ENCODE data around the gene KCNA2. TPM values are rescaled to one million over a fixed set of nuclear protein-coding genes. Genes with fewer than 3 reads are reported as not detected.

The KCNA2 gene
- total RNA-seq, 1 experiment from 2014 or later = not detected

GRCh38 chr1:110563089-110563488, 43.1 kb downstream of the KCNA2 start:
- H3K27me3 Mint-ChIP-seq (ENCODE audit: insufficient read depth, unreplicated experiment) = peaks cover 69% of the 10 kb centered on the region
- no peaks in the 10 kb centered on the region for H3K9me3 Mint-ChIP-seq (ENCODE audit: unreplicated experiment)
- TF ChIP-seq CTCF (IDR thresholded peaks at IDR 0.05; ENCODE audit: unreplicated experiment) = no peak
- intact Hi-C loops (cut with micrococcal nuclease) = no loop called here
- ChIA-PET CTCF (interaction anchor here (0.7 to 1.6 kb wide), 3 partner anchors 28 to 171 kb away, joined by 3 to 4 read pairs (median 3); no protein-coding TSS in a partner anchor), POLR2A (no interaction called here)
- H3K4me3 Mint-ChIP-seq (ENCODE audit: unreplicated experiment) = no peak overlapping the region
- H3K4me1 Mint-ChIP-seq (ENCODE audit: insufficient read depth, unreplicated experiment) = no peaks in the 10 kb centered on the region
- no peak for DNase-seq (ENCODE audit: unreplicated experiment)
- no TSS peak for BruUV-seq (replicated peaks)
- no peaks in the 10 kb centered on the region for H3K36me3 Mint-ChIP-seq (ENCODE audit: insufficient read depth, unreplicated experiment)
- H3K27ac Mint-ChIP-seq (ENCODE audit: low read depth, unreplicated experiment) = no peak overlapping the region

GRCh38 chr1:110561596-110561995, 44.6 kb downstream of the KCNA2 start:
- ChIA-PET POLR2A (no interaction called here), CTCF (interaction anchor here (1.3 kb wide), 1 partner anchor 26 kb away, joined by 3 read pairs; no protein-coding TSS in a partner anchor)
- intact Hi-C loops (cut with micrococcal nuclease) = no loop called here
- Mint-ChIP-seq H3K9me3 (ENCODE audit: unreplicated experiment) (no peaks in the 10 kb centered on the region), H3K4me3 (ENCODE audit: unreplicated experiment) (no peak overlapping the region), H3K27ac (ENCODE audit: low read depth, unreplicated experiment) (no peak overlapping the region), H3K36me3 (ENCODE audit: insufficient read depth, unreplicated experiment) (no peaks in the 10 kb centered on the region), H3K4me1 (ENCODE audit: insufficient read depth, unreplicated experiment) (no peaks in the 10 kb centered on the region), H3K27me3 (ENCODE audit: insufficient read depth, unreplicated experiment) (peaks cover 71% of the 10 kb centered on the region)
- DNase-seq (ENCODE audit: unreplicated experiment) = no peak
- no peak for TF ChIP-seq CTCF (IDR thresholded peaks at IDR 0.05; ENCODE audit: unreplicated experiment)
- no TSS peak for BruUV-seq (replicated peaks)

- ChIA-PET CTCF (interaction anchor here (0.7 to 1.0 kb wide), 2 partner anchors 11 to 14 kb away, joined by 3 to 5 read pairs; no protein-coding TSS in a partner anchor), POLR2A (no interaction called here)
- no peak for DNase-seq (ENCODE audit: unreplicated experiment)
- Mint-ChIP-seq H3K27ac (ENCODE audit: low read depth, unreplicated experiment) (no peak overlapping the region), H3K9me3 (ENCODE audit: unreplicated experiment) (no peaks in the 10 kb centered on the region), H3K36me3 (ENCODE audit: insufficient read depth, unreplicated experiment) (no peaks in the 10 kb centered on the region), H3K27me3 (ENCODE audit: insufficient read depth, unreplicated experiment) (peaks cover 46% of the 10 kb centered on the region), H3K4me3 (ENCODE audit: unreplicated experiment) (no peak overlapping the region), H3K4me1 (ENCODE audit: insufficient read depth, unreplicated experiment) (no peaks in the 10 kb centered on the region)
- no peak for TF ChIP-seq CTCF (IDR thresholded peaks at IDR 0.05; ENCODE audit: unreplicated experiment)
- BruUV-seq (replicated peaks) = no TSS peak
- intact Hi-C loops (cut with micrococcal nuclease) = no loop called here
Measured at GRCh38 chr1:110559157-110559556, 47.0 kb downstream of the KCNA2 start.

- intact Hi-C loops (cut with micrococcal nuclease) = no loop called here
- Mint-ChIP-seq H3K27me3 (ENCODE audit: insufficient read depth, unreplicated experiment) (peaks cover 43% of the 10 kb centered on the region), H3K4me3 (ENCODE audit: unreplicated experiment) (no peak overlapping the region), H3K4me1 (ENCODE audit: insufficient read depth, unreplicated experiment) (no peaks in the 10 kb centered on the region), H3K9me3 (ENCODE audit: unreplicated experiment) (no peaks in the 10 kb centered on the region), H3K27ac (ENCODE audit: low read depth, unreplicated experiment) (no peak overlapping the region), H3K36me3 (ENCODE audit: insufficient read depth, unreplicated experiment) (no peaks in the 10 kb centered on the region)
- no peak for DNase-seq (ENCODE audit: unreplicated experiment)
- no peak for TF ChIP-seq CTCF (IDR thresholded peaks at IDR 0.05; ENCODE audit: unreplicated experiment)
- no TSS peak for BruUV-seq (replicated peaks)
- ChIA-PET POLR2A (interaction anchor here (0.6 kb wide), 1 partner anchor 89 kb away, joined by 4 read pairs; no protein-coding TSS in a partner anchor), CTCF (interaction anchor here (0.6 to 1.0 kb wide), 3 partner anchors 9 to 330 kb away, joined by 3 read pairs; no protein-coding TSS in a partner anchor)
Measured at GRCh38 chr1:110557481-110557880, 48.7 kb downstream of the KCNA2 start.
